GM19193 (cell line): ENCODE results near the gene STARD9.

ENCODE experiments used
- POLR2A ChIP-seq: IDR thresholded peaks from 4 replicates; pipeline ENCODE4 v1.6.1; 2011; ENCODE audit not compliant: insufficient read depth, insufficient read length; ENCODE audit errors: extremely low read depth

Gene STARD9

DNA sequence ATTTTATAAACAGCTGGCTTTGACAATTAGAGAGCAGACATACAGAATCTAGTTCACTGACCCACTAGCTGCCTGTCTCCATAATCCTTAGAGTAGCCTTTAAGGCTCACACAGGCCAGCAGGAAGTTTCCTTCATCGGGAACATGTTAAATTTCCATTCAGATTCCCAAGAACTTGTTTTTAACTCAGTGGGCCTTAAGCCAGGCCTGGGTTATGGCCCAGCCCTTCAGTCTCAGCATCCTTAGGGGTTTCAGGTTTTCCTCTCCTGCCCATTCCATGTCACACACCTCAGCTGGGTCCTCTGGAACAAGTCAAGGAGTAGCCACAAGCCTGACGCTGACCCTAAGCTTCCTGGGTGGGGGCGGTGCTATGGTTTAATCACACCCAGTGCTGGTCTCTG is 146.5 kb downstream of the STARD9 start:
- TF ChIP-seq POLR2A, result no peak

DNA sequence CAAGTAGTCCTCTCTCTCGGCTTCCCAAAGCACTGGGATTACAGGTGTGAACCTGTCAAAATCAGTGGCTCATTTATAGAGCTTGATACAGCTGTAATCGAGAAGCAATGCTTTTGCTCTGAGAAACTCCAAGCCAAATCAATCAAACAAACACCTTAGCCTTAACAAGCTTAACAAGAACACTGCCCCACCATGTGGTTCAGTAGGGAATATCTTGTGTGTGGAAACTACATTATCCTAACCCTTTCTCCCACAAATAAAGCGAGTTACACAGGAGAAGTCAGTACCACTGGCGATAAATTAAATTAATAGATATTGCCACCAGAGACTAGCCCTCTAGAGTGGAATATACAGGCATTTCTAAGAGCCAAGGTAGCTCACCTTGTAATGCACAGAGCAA is 147.7 kb downstream of the STARD9 start:
- no peak for TF ChIP-seq POLR2A

DNA sequence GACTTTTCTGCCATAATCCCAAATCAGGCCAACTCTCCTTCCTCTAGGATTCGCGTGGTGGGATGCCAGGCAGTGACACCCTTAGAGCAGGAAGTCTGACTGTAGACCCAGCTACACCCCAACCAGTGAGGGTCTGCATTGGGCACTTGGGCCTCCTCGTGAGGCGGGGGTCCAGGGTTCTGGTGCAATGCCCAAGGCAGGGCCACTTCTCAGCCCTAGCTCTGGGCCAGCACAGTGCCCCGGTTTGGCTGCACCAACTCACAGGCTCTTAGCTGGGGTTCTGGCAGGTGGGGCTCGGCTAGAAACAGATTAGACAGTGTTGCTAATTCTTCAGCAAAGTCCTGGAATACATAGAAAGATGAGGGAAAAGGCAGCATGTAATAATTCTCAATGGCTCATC is 148.9 kb downstream of the STARD9 start:
- no peak for TF ChIP-seq POLR2A

DNA sequence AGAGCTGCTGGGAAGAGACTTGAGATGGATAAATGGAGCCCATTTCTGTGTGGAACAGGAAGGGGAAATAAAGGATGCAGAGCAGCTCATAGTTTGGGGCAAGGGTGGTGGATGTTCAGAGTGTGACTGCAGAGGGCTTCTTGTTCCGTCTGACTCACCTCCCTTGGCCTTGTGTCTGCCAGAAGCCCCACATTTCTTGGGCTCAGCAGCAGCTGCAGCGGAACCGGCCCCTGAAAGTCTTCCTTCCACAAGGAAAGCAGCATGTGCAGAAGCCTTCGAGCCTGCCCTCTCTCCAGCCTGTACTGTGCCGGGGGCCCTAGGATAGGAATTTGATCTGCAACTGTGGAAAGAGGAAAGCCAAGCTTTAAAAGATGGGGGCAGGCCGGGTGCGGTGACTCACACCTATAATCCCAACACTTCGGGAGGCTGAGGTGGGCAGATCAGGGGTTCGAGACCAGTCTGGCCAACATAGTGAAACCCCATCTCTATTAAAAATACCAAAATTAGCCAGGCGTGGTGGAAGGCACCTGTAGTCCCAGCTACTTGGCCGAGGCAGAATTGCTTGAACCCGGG is 150.0 kb downstream of the STARD9 start:
- TF ChIP-seq POLR2A, result no peak

DNA sequence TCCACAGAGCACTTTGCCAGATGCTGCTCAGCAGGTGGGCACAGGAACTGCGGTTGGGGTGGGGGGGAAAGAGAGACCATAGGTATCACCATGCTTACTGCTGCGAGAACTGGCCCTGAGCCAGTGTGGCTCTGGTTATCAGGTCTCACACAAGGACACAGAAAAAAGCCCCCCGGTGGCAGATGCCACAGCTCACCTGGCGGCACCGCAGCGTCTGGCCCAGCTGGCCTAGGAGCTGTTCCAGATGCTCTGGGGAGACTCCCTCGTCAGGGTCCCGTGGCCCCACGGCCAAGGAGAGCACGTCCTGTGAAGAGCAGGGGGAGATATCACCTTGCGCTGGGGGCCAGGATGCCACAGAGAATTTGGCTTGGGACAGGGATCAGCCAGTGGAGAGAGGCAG is 150.7 kb downstream of the STARD9 start:
- TF ChIP-seq POLR2A, result no peak

DNA sequence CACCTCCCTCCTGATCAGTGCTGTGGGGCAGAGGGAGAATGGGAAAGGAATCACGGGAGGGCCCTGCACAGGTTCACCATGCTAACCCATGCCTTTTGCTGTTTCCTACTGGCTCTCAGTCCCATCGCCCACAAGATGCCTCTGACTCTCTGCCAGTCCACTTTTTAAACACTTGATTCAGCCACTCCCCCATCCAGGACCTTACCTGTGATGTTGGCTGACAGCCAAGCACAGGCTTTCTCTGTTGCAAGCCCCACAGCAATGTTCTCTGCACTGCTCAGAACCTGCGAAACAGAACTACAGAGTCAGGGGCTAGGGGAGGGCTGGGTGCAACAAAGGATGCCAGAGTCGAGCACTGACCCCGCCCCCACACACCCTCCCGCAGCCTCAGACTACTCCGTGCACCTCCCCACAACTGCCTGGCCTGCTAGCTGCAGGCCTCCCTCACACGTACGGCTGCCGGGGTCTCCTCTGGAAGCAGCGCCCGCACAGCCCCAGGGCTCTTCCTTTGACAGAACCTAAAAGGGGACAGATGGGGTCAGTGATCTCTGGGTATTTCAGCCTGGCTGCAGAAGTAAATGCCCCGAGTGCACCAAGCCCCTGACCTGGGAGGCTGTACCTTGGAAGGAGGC is 152.5 kb downstream of the STARD9 start:
- TF ChIP-seq POLR2A, result no peak

DNA sequence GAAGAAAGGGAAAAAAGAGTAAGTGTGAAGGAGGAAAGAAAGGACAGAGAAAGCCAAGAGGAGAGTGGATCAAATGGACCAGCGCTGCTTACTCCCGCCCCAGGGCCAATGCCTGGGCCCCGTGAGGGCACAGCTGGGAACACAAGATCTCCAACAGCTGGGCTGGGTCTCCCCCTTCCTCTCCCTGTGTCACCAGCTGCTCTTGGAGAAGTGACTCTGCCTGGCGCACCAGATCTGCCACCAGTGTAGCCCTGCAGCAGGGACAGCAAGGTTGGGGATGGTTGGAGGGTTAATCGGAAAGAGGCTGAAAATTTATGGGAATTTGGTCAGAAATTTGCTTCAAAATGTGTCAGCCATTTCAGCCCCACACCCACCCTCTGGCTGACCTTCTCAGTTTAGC is 153.2 kb downstream of the STARD9 start:
- no peak for TF ChIP-seq POLR2A

DNA sequence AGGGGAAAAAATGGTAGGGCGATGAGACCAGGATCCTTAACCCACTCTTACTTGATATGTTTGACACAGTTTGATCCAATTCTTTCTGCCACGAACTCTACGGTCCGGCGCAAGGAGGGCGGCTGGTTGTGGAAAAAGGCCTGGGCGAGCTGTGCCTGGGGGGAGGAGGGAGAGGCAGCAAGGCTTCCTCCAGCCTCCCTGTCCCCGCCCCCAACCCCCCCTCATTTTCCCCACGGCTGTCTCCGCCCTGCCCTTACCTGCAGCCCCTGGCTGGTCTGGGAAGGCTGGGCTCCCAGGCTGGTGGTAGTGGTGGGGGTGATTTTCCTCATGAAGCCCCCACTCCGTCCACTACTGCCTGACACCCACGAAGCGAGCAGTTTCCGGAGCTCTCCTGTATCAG is 153.6 kb downstream of the STARD9 start:
- TF ChIP-seq POLR2A, result no peak

DNA sequence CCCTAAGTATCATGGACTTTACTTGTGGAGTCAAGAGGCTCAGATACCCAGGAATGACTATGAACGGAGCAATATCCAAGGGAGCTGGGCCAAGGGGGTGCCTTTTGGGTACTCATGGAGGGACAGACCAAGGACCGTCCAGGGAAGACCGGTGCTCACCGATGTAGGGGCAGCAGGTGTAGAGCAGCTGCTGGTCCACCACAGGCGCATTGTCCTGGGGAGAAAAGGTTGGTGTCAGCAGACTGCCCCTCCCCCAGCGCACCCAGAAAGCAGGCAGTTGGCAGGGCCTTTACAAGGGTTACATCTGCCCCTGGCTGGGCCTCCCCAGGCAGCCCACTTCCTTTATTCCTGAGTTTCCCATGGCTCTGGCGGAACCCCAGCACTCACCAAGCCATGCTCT is 154.0 kb downstream of the STARD9 start:
- TF ChIP-seq POLR2A, result no peak

DNA sequence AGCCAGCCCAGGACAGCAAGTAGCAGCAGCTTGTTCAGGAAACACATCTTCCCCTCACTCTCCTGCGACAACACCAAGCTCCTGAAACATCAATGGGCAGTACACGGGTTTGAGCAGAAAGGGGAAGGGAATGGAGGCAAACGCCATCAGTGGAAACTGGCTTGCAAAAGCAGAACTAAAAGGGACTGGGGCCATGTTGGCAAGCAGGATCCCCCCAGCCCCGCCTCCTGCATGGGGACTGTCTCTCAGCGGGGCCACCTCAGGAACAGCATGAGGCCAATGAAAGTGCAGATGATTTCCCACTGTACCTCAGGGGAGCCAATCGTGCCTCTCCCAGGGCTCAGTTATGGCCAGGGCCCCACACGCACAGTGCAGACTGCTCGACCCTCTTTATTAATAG is 154.7 kb downstream of the STARD9 start:
- no peak for TF ChIP-seq POLR2A

DNA sequence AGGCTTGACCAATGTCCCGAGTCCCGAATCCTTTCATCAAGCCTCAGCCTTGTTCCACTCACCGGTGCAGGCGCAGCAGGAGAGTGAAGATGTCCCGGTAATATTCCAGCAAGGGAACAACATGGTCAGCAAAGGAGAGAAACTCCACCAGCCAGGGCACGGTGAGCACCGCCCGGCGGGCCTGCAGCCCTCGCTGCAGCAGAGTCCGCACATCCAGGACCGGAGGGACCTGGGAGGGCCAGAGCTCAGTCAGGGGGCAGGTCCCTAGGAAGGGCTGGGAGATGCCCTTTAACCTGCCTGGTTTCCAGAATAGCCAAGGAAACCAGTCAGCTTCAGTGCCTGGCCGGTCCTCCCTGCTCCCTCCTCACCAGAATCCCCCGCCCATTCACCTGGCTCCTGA is 155.1 kb downstream of the STARD9 start:
- no peak for TF ChIP-seq POLR2A

DNA sequence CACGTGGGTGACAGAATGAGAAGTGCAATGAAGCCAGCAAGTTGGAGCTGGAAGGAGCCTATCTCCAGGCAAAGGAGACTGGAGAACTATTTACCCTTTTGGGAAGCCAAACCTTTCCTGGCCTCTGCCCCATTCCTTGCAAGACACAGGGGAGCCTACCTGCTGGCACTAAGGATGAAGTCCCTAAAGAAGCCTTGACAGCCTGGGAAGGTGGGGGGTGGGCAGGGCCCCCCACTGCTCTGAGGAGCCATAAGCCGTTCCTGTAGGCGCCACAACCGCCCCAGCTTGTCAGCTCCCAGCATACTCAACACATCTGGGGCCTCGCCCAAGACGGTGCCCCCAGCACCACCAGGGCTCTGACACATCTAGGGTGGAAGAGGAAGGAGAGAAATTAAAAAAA is 156.1 kb downstream of the STARD9 start:
- no peak for TF ChIP-seq POLR2A

DNA sequence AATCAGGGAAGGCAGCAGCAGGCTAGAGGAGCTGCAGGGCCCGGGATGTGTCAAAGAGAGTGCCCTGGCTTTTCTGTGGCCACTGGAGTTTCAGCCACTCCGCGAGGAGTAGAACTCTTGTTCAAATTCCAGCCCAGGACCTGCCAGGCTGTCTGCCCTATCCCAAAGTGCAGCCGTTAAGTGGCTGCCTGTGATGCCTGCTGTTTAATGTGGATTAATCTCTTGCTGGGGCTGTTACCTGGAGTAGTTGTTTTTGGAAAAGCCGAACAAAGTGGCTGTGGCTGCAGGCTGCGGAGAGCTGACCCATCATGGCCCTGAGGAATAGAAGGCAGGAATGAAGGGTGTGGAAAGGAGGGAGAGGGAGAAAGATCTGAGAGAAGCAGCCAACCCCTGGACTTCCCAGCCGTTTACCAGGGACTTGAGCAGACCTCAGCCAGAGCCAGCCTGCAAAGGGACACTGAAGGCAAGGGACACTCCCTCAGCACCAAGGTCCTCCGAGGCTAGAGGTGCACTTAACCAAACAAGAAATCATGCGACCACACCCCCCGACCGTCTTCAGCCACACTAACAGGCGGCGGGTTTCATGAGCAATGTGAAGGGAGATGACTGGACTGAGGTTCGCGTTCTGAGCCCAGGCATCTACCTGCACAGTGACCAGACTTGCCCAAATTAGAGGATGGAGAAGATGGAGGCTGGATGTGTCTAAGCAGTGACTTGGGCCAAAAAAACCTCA is 156.9 kb downstream of the STARD9 start:
- TF ChIP-seq POLR2A, result no peak

DNA sequence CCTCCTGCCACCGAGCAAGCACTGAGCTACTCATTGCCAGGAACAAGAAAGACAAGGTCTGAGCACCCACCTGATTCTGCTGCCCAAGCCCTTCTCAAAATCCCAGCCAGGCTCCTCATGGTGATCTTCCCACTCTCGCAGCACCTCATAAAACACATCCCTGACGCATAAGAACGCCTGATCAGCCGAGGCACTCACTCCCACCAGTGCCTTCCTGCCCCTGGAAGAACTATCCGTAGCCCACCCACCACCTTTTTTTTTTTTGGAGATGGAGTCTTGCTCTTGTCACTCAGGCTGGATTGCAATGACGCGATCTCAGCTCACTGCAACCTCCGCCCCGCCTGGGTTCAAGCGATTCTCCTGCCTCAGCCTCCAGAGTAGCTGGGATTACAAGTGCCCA is 157.6 kb downstream of the STARD9 start:
- no peak for TF ChIP-seq POLR2A

DNA sequence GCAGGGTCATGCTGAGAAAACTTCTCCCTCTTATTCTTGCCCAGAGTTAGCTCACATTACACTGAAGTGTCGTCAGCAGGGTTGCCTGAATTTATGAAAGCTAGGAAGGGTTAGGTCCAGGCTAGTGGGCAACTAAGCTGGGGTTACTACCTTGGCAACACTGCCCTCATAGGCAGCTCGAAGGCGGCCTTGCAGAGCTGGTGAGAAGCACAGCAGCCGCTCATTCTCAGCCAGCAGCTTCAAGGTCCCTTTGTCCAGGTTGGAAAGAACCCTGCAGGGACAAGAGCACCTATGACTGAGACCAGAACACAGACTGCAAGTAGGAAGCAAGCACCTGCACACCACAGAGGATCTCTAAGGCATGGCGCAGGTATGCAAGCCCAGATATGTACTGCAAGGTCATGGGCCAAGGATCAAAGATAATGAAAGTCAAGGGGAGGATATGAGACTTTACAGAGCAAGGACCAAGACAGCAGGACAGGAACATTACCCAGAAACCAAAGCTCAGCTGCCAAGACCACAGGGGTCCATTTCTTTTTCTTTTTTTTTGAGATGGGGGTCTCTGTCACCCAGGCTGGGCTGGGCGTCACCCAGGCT is 158.8 kb downstream of the STARD9 start:
- no peak for TF ChIP-seq POLR2A

DNA sequence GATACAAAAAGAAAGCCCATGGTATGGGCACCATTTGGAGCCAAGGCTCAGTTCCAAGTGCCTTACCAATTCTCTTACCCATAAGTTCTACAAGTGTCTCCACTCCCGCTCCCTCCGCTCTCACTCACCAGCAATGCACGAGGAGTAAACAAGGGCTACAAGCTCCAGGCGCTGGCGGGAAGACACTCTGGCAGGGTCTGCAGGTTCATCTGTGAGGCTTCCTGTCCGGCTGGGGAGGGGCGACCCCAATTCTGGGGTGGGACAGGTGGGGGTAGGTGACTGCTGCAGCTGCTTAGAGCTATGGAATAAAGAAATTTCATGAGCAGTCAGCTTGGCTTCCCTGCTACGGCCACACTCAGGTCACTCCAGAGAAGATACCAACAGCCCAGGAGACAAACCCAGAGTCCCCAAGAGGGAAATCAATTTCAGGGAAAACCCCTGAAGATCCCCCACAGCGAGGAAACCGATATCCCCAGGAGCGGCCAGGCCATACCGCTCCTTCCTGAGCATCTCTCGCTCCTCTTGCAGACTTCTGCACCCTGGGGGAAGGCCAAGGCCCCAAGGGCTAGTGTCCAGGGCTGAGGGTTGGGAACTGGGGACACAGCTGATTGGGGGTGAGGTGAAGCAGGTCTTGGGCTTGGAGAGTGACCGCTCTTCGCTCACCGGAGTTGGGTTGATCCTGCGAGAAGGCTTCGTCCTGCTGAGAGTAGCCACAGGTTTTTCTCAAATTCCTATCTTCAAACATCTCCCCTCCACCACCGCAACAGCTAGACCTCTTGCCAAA is 160.2 kb downstream of the STARD9 start:
- TF ChIP-seq POLR2A, result no peak

DNA sequence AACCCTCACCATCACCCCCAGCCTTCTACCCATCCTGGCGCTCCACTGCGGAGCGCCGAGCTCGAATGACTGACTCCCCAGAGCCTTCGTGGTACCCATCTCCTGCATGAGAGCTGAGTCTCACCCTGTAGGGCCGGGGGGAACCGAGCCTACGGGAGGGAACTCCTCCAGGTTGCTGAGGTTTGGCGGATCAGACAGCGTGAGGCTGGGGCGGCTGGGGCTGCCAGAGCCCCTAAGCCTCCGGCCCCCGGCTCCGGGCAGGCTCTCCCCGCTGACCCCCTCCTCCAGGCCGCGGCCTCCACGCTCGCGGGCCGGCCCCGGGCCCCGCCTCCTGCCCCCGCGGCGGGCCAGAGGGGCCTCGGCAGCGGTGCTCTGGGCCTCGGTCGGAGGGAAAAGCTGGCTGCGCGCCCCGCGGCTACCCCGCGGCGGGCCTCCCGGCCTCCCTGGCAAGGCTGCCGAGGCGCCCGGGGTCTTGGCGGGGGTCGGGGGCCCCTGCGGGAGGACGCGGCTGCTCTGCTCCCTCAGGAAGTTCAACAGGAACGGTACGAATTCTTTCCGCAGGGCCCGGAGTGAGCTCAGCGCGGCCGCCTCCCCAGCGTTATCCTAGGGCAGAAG is 160.9 kb downstream of the STARD9 start:
- TF ChIP-seq POLR2A, result no peak
